Activated T-helper 17 cell treated with anti-CD3 and anti-CD28 coated beads, Interleukin-2, amount 50 U/mL, for 72 hours (primary cell): Measurements from ENCODE around the gene NDUFB2. TPM values are rescaled to one million over a fixed set of nuclear protein-coding genes. Genes with fewer than 3 reads are reported as not detected.
"Not testable (repeated sequence)": the region's sequence is repeated elsewhere in the genome, so short reads cannot be mapped to it uniquely, and the experiment has no call there.

Source experiments
- ATAC-seq: fragments of 150-1000 bp; cut with Tn5 transposase; replicated peaks from 2 replicates; pipeline ENCODE4 v1.10.0; 2021; ENCODE audit warnings: mild to moderate bottlenecking, moderate library complexity
- H3K27ac Mint-ChIP-seq: one replicate; pipeline ENCODE4 v1.8.0; 2022; ENCODE audit warnings: mixed read lengths
- H3K27me3 Mint-ChIP-seq: one replicate; pipeline ENCODE4 v1.8.0; 2022; ENCODE audit warnings: mixed read lengths
- H3K36me3 Mint-ChIP-seq: one replicate; pipeline ENCODE4 v1.8.0; 2022; ENCODE audit warnings: low read depth, mild to moderate bottlenecking, mixed read lengths
- H3K4me1 Mint-ChIP-seq: one replicate; pipeline ENCODE4 v1.8.0; 2022; ENCODE audit warnings: mixed read lengths
- H3K4me3 Mint-ChIP-seq: one replicate; pipeline ENCODE4 v1.8.0; 2022; ENCODE audit warnings: mild to moderate bottlenecking, mixed read lengths
- H3K9me3 Mint-ChIP-seq: one replicate; pipeline ENCODE4 v1.8.0; 2022; ENCODE audit warnings: mixed read lengths
- total RNA-seq, 2 donors: library from RNA; stranded (reverse); gene quantifications; one replicate each; pipeline ENCODE4 v1.2.3, GENCODE V29; 2022

Gene NDUFB2
- total RNA-seq, 2 donors from 2014 or later = 92.7 to 215 TPM

- Mint-ChIP-seq H3K4me3 (no peak overlapping the region), H3K27ac (peak overlapping the region; percentile 13), H3K27me3 (no peaks in the 10 kb centered on the region), H3K9me3 (no peaks in the 10 kb centered on the region), H3K4me1 (peaks cover 8% of the 10 kb centered on the region), H3K36me3 (peaks cover 11% of the 10 kb centered on the region)
- ATAC-seq = no peak
These were observed 27.1 kb downstream of the NDUFB2 start for GRCh38 chr7:140723574-140723973.

- Mint-ChIP-seq H3K9me3 (no peaks in the 10 kb centered on the region), H3K27me3 (no peaks in the 10 kb centered on the region), H3K4me3 (no peak overlapping the region), H3K27ac (no peak overlapping the region), H3K4me1 (peaks cover 8% of the 10 kb centered on the region), H3K36me3 (peaks cover 14% of the 10 kb centered on the region)
- ATAC-seq = no peak
These were observed 28.2 kb downstream of the NDUFB2 start for GRCh38 chr7:140724706-140725105.

GRCh38 chr7:140726281-140726680, 29.8 kb downstream of the NDUFB2 start:
- ATAC-seq = no peak
- H3K27ac Mint-ChIP-seq = no peak overlapping the region

GRCh38 chr7:140732416-140732815, 35.9 kb downstream of the NDUFB2 start:
- no peak for ATAC-seq
- no peaks in the 10 kb centered on the region for H3K9me3 Mint-ChIP-seq
- no peaks in the 10 kb centered on the region for H3K4me1 Mint-ChIP-seq
- no peak overlapping the region for H3K4me3 Mint-ChIP-seq
- peaks cover 48% of the 10 kb centered on the region for H3K36me3 Mint-ChIP-seq
- H3K27ac Mint-ChIP-seq = no peak overlapping the region
- no peaks in the 10 kb centered on the region for H3K27me3 Mint-ChIP-seq

More at GRCh38 chr7:140726281-140726680, 29.8 kb downstream of the NDUFB2 start:
- Mint-ChIP-seq H3K27me3 (no peaks in the 10 kb centered on the region), H3K36me3 (peaks cover 29% of the 10 kb centered on the region), H3K4me1 (peaks cover 8% of the 10 kb centered on the region), H3K9me3 (no peaks in the 10 kb centered on the region), H3K4me3 (no peak overlapping the region)

GRCh38 chr7:140734096-140734495, 37.6 kb downstream of the NDUFB2 start:
- no peak overlapping the region for H3K27ac Mint-ChIP-seq
- H3K36me3 Mint-ChIP-seq = peaks cover 63% of the 10 kb centered on the region
- H3K9me3 Mint-ChIP-seq = no peaks in the 10 kb centered on the region
- H3K27me3 Mint-ChIP-seq = no peaks in the 10 kb centered on the region
- H3K4me1 Mint-ChIP-seq = no peaks in the 10 kb centered on the region
- no peak for ATAC-seq
- no peak overlapping the region for H3K4me3 Mint-ChIP-seq

GRCh38 chr7:140734729-140735128, 38.2 kb downstream of the NDUFB2 start:
- Mint-ChIP-seq H3K27me3 (no peaks in the 10 kb centered on the region), H3K36me3 (peaks cover 66% of the 10 kb centered on the region), H3K27ac (no peak overlapping the region), H3K9me3 (no peaks in the 10 kb centered on the region), H3K4me3 (no peak overlapping the region), H3K4me1 (no peaks in the 10 kb centered on the region)
- no peak for ATAC-seq

GRCh38 chr7:140738280-140738679, 41.8 kb downstream of the NDUFB2 start:
- ATAC-seq = no peak
- H3K27me3 Mint-ChIP-seq = no peaks in the 10 kb centered on the region
- no peaks in the 10 kb centered on the region for H3K4me1 Mint-ChIP-seq
- no peak overlapping the region for H3K4me3 Mint-ChIP-seq
- no peak overlapping the region for H3K27ac Mint-ChIP-seq
- H3K36me3 Mint-ChIP-seq = peaks cover 63% of the 10 kb centered on the region
- no peaks in the 10 kb centered on the region for H3K9me3 Mint-ChIP-seq

- not testable (repeated sequence) for H3K27ac Mint-ChIP-seq, H3K4me1 Mint-ChIP-seq, ATAC-seq, H3K4me3 Mint-ChIP-seq, H3K9me3 Mint-ChIP-seq, H3K27me3 Mint-ChIP-seq
- H3K36me3 Mint-ChIP-seq = peaks cover 62% of the 10 kb centered on the region
These were observed 46.7 kb downstream of the NDUFB2 start for GRCh38 chr7:140743255-140743654.

GRCh38 chr7:140744005-140744404, 47.5 kb downstream of the NDUFB2 start:
- no peak overlapping the region for H3K27ac Mint-ChIP-seq
- H3K9me3 Mint-ChIP-seq = no peaks in the 10 kb centered on the region
- no peaks in the 10 kb centered on the region for H3K27me3 Mint-ChIP-seq
- no peak overlapping the region for H3K4me3 Mint-ChIP-seq
- peaks cover 62% of the 10 kb centered on the region for H3K36me3 Mint-ChIP-seq
- ATAC-seq = no peak
- no peaks in the 10 kb centered on the region for H3K4me1 Mint-ChIP-seq

- Mint-ChIP-seq H3K36me3 (peaks cover 62% of the 10 kb centered on the region), H3K27me3 (no peaks in the 10 kb centered on the region), H3K9me3 (no peaks in the 10 kb centered on the region), H3K27ac (no peak overlapping the region), H3K4me1 (no peaks in the 10 kb centered on the region), H3K4me3 (no peak overlapping the region)
- ATAC-seq = no peak
These were observed 49.0 kb downstream of the NDUFB2 start for GRCh38 chr7:140745266-140746058.

- H3K9me3 Mint-ChIP-seq = no peaks in the 10 kb centered on the region
These were observed 50.2 kb downstream of the NDUFB2 start for GRCh38 chr7:140746751-140747150.

GRCh38 chr7:140752533-140752932, 56.0 kb downstream of the NDUFB2 start:
- Mint-ChIP-seq H3K27me3 (no peaks in the 10 kb centered on the region), H3K36me3 (peaks cover 60% of the 10 kb centered on the region), H3K27ac (no peak overlapping the region), H3K4me3 (no peak overlapping the region), H3K4me1 (no peaks in the 10 kb centered on the region), H3K9me3 (no peaks in the 10 kb centered on the region)
- no peak for ATAC-seq

More at GRCh38 chr7:140746751-140747150, 50.2 kb downstream of the NDUFB2 start:
- no peak for ATAC-seq
- H3K4me3 Mint-ChIP-seq = no peak overlapping the region
- peak overlapping the region; percentile 24 for H3K27ac Mint-ChIP-seq
- H3K36me3 Mint-ChIP-seq = peaks cover 63% of the 10 kb centered on the region
- H3K4me1 Mint-ChIP-seq = no peaks in the 10 kb centered on the region
- H3K27me3 Mint-ChIP-seq = no peaks in the 10 kb centered on the region

- no peak overlapping the region for H3K4me3 Mint-ChIP-seq
- ATAC-seq = no peak
- no peaks in the 10 kb centered on the region for H3K4me1 Mint-ChIP-seq
- peaks cover 43% of the 10 kb centered on the region for H3K36me3 Mint-ChIP-seq
- H3K27ac Mint-ChIP-seq = no peak overlapping the region
- H3K27me3 Mint-ChIP-seq = no peaks in the 10 kb centered on the region
- no peaks in the 10 kb centered on the region for H3K9me3 Mint-ChIP-seq
These were observed 58.0 kb downstream of the NDUFB2 start for GRCh38 chr7:140754506-140754905.
